HG03103 (cell line): Measurements from ENCODE around the gene MVB12B.

Source experiments
- ATAC-seq: cut with Tn5 transposase; IDR thresholded peaks from one replicate; pipeline ENCODE4 v1.9.1; 2021; ENCODE audit warnings: low read depth; ENCODE audit not compliant: unreplicated experiment

The MVB12B gene

GRCh38 chr9:126357074-126357473 lies 30.4 kb downstream of the MVB12B start:
- no peak for ATAC-seq

- no peak for ATAC-seq
Measured at GRCh38 chr9:126360073-126360472, 33.4 kb downstream of the MVB12B start.

- no peak for ATAC-seq
Measured at GRCh38 chr9:126361810-126362238, 35.2 kb downstream of the MVB12B start.

- ATAC-seq = no peak
Measured at GRCh38 chr9:126363250-126363649, 36.6 kb downstream of the MVB12B start.

GRCh38 chr9:126363847-126364671 lies 37.4 kb downstream of the MVB12B start:
- no peak for ATAC-seq

- ATAC-seq = no peak
Measured at GRCh38 chr9:126365780-126366179, 39.2 kb downstream of the MVB12B start.

- no peak for ATAC-seq
Measured at GRCh38 chr9:126366366-126367011, 39.9 kb downstream of the MVB12B start.

GRCh38 chr9:126367139-126367538 lies 40.5 kb downstream of the MVB12B start:
- ATAC-seq = no peak

GRCh38 chr9:126367616-126368015 lies 41.0 kb downstream of the MVB12B start:
- ATAC-seq = no peak

GRCh38 chr9:126368020-126368419 lies 41.4 kb downstream of the MVB12B start:
- ATAC-seq = no peak

- no peak for ATAC-seq
Measured at GRCh38 chr9:126371007-126371870, 44.6 kb downstream of the MVB12B start.

- no peak for ATAC-seq
Measured at GRCh38 chr9:126372716-126373115, 46.1 kb downstream of the MVB12B start.

- no peak for ATAC-seq
Measured at GRCh38 chr9:126373241-126373640, 46.6 kb downstream of the MVB12B start.

GRCh38 chr9:126374366-126374781 lies 47.7 kb downstream of the MVB12B start:
- ATAC-seq = no peak

- ATAC-seq = no peak
Measured at GRCh38 chr9:126375386-126375785, 48.8 kb downstream of the MVB12B start.

- ATAC-seq = no peak
Measured at GRCh38 chr9:126376311-126377175, 49.9 kb downstream of the MVB12B start.

- ATAC-seq = no peak
Measured at GRCh38 chr9:126377176-126377509, 50.5 kb downstream of the MVB12B start.

GRCh38 chr9:126377536-126377935 lies 50.9 kb downstream of the MVB12B start:
- ATAC-seq = no peak

- no peak for ATAC-seq
Measured at GRCh38 chr9:126378761-126379160, 52.1 kb downstream of the MVB12B start.

- ATAC-seq = no peak
Measured at GRCh38 chr9:126379661-126380360, 53.2 kb downstream of the MVB12B start.
